Stimulated activated memory B cell treated with anti-CD40 and anti-IgM and Interleukin-4, amounts not matched to agents 10 μg/mL and 1 μg/mL and 100 μg/mL, for 72 hours (primary cell): ENCODE measurements around the gene ITIH4.

Source experiments
- ATAC-seq: fragments of 150-1000 bp; cut with Tn5 transposase; 2 replicates; pipeline ENCODE4 v1.10.0; 2021
- H3K27ac Mint-ChIP-seq: one replicate; pipeline ENCODE4 v1.8.0; 2022; ENCODE audit warnings: mild to moderate bottlenecking, mixed read lengths
- H3K27me3 Mint-ChIP-seq: one replicate; pipeline ENCODE4 v1.8.0; 2022; ENCODE audit warnings: mixed read lengths
- H3K36me3 Mint-ChIP-seq: one replicate; pipeline ENCODE4 v1.8.0; 2022; ENCODE audit warnings: mixed read lengths
- H3K4me1 Mint-ChIP-seq: one replicate; pipeline ENCODE4 v1.8.0; 2022; ENCODE audit warnings: mixed read lengths
- H3K4me3 Mint-ChIP-seq: one replicate; pipeline ENCODE4 v1.8.0; 2022; ENCODE audit warnings: mild to moderate bottlenecking, moderate library complexity, mixed read lengths
- H3K9me3 Mint-ChIP-seq: one replicate; pipeline ENCODE4 v1.8.0; 2022; ENCODE audit warnings: mixed read lengths

Gene ITIH4

DNA sequence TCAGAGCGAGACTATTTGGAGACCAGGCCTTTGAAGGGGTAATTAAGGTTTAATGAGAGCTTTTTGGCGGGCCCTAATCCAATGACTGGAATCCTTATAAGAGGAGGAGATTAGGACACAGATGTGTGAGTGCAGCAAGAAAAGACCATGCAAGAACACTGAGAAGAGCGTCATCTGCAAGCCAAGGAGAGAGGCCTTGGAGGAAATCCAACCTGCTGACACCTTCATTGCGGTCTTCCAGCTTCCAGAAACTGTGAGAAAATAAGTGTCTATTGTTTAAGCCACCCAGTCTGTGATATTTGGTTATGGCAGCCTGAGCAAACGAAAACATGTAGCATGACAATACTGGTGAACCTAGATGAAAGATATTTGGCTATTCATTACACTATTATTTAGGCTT is 27.4 kb upstream of the ITIH4 start:
- Mint-ChIP-seq H3K4me1 (peaks cover 12% of the 10 kb centered on the region), H3K36me3 (peaks cover 37% of the 10 kb centered on the region), H3K4me3 (no peak overlapping the region), H3K27me3 (no peaks in the 10 kb centered on the region), H3K27ac (no peak overlapping the region), H3K9me3 (peaks cover 3% of the 10 kb centered on the region)
- no peak for ATAC-seq

DNA sequence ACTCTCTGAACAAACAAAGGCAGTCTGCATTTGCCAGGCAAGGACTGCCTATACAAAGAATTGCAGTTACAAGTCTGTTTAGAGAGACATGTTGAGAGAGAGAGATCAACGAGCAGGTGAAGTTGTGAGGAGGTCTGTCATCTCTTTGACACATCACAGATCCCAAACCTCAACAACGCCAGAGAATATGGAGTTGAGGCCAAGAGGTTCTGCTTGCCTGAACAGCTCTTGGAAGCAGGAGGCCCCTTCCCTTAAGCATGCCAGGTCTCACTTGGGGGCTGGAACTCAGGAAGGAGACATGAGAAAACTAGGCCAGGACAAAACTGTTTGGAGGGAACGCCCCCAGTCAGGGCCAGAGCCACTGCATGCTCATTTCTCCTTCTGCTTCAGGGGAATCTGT is 26.7 kb upstream of the ITIH4 start:
- no peak for ATAC-seq
- Mint-ChIP-seq H3K27me3 (no peaks in the 10 kb centered on the region), H3K36me3 (peaks cover 32% of the 10 kb centered on the region), H3K9me3 (no peaks in the 10 kb centered on the region), H3K27ac (no peak overlapping the region), H3K4me3 (no peak overlapping the region), H3K4me1 (peaks cover 10% of the 10 kb centered on the region)

DNA sequence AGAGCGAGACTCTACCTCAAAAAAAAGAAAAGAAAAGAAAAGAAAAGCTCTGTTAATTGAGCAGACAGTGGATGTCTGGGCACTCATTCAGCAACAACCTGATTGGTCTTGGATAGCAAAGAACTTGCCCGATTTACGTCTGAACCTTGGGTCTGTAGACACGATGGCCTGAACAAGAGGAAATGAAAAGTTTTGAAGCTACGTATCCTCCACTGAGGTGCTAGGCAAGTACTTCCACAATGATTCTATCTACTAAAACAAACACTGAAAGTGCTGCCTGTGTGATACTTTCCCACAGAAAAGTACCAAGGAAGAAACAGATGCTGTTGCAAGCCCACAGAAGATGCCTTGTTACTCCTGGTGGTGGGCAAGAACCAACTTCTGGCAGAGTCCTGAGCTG is 26.2 kb upstream of the ITIH4 start:
- H3K27me3 Mint-ChIP-seq = no peaks in the 10 kb centered on the region
- H3K27ac Mint-ChIP-seq = no peak overlapping the region
- no peaks in the 10 kb centered on the region for H3K9me3 Mint-ChIP-seq
- no peak overlapping the region for H3K4me3 Mint-ChIP-seq
- ATAC-seq = no peak
- peaks cover 32% of the 10 kb centered on the region for H3K36me3 Mint-ChIP-seq
- H3K4me1 Mint-ChIP-seq = peaks cover 6% of the 10 kb centered on the region

DNA sequence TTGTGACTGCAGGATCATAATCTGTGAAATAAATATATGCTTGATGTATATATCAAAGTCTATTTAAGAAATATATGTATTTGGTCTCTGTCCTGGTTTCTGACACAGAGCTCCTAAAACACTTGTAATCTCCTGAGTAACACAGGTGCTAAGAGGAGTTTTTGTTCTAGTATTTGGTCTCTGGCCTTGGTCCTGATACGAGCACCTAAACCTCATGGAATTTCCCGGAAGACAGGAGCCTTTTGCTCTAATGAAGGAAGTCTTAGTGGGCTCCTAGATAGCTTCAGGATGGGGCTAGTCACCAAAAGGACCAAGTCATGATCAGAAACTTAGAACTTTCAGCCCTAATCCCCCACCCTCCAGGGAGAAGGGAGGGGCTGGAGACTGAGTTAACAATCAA is 23.5 kb upstream of the ITIH4 start:
- no peaks in the 10 kb centered on the region for H3K27me3 Mint-ChIP-seq
- H3K9me3 Mint-ChIP-seq = no peaks in the 10 kb centered on the region
- H3K27ac Mint-ChIP-seq = no peak overlapping the region
- peaks cover 33% of the 10 kb centered on the region for H3K36me3 Mint-ChIP-seq
- no peaks in the 10 kb centered on the region for H3K4me1 Mint-ChIP-seq
- ATAC-seq = no peak
- no peak overlapping the region for H3K4me3 Mint-ChIP-seq

DNA sequence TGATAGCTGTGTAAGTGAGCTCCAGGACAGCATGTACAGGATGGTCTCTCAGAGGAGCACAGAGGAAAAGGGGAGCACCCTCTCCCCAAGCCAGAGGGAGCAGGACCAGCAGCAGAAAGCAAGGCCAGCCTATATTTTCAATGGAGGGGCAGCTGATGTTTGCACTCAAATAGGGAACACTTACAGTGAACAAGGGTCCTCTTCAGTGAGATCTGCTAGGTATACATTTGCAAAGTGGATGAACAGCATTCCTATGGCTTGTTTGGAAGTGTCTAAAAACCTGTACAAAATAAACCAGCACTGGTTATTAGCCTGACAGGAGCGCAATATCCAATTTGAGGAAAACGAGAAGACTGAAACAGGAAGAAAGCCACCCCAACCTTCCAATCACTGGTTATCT is 21.9 kb upstream of the ITIH4 start:
- Mint-ChIP-seq H3K27ac (no peak overlapping the region), H3K9me3 (no peaks in the 10 kb centered on the region), H3K27me3 (no peaks in the 10 kb centered on the region), H3K4me1 (no peaks in the 10 kb centered on the region), H3K36me3 (peaks cover 43% of the 10 kb centered on the region), H3K4me3 (no peak overlapping the region)
- ATAC-seq = no peak

DNA sequence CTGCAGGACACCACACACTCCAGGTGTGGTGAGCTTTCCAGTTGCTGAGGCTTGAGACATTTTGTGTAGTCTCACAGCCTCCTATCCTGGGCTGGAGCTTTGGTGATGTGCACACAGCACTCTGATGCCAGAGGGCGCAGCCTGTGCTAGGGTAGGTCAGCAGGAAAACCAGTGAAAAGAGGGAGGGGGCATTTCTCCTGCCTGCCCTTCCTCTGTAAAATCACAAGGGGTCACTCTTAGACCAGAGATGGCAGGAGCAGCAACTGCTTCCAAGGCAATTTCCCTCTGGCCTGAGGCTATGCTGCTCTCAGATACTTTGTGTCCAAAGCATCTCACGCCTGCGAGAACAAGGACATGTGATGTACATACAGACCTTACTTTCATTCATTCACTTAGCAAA is 20.9 kb upstream of the ITIH4 start:
- Mint-ChIP-seq H3K36me3 (peaks cover 46% of the 10 kb centered on the region), H3K9me3 (no peaks in the 10 kb centered on the region), H3K27me3 (no peaks in the 10 kb centered on the region), H3K4me3 (no peak overlapping the region), H3K27ac (no peak overlapping the region), H3K4me1 (no peaks in the 10 kb centered on the region)
- ATAC-seq = peak; percentile 57

DNA sequence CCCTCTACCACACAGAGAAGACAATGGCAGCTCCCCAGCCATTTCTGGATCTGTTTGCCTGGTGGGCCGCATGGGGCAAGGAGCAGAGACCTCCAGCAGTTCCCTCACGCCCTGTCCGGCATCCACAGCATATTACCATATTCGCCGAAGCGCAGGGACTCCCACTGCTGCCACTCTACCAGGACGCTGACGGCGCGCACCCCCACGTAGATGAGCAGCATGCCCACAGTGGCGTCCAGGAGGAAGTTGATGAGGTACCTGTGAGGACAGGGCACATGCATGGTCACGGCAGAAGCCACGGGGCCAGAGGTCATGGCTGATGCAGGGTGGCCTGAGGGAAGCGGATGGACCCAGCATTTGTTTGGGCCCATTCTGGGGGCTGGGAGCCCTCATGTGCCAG is 19.2 kb upstream of the ITIH4 start:
- Mint-ChIP-seq H3K9me3 (no peaks in the 10 kb centered on the region), H3K27me3 (no peaks in the 10 kb centered on the region), H3K4me1 (no peaks in the 10 kb centered on the region), H3K36me3 (peaks cover 40% of the 10 kb centered on the region), H3K27ac (no peak overlapping the region), H3K4me3 (no peak overlapping the region)
- ATAC-seq = no peak

DNA sequence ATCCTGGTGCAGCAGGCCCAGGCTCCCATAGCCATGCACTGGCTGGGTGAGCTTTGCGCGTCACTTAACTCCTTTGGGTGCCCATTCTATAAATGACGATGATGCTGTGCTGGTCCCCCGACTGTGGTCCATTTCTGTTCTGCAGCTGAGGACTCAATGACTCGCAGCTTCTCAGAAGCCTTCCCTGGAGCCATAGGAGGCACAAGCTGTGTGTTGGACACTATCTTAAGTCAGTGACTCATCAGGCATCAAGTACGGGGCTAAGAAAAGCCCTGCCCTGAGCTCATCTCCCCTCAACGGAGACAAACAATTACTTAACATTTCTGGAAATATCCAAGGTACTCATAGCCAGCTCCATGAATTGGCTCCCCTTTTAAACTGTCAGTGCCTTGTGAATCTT is 18.1 kb upstream of the ITIH4 start:
- Mint-ChIP-seq H3K9me3 (no peaks in the 10 kb centered on the region), H3K36me3 (peaks cover 43% of the 10 kb centered on the region), H3K4me3 (no peak overlapping the region), H3K27ac (no peak overlapping the region), H3K27me3 (no peaks in the 10 kb centered on the region), H3K4me1 (no peaks in the 10 kb centered on the region)
- ATAC-seq = no peak

DNA sequence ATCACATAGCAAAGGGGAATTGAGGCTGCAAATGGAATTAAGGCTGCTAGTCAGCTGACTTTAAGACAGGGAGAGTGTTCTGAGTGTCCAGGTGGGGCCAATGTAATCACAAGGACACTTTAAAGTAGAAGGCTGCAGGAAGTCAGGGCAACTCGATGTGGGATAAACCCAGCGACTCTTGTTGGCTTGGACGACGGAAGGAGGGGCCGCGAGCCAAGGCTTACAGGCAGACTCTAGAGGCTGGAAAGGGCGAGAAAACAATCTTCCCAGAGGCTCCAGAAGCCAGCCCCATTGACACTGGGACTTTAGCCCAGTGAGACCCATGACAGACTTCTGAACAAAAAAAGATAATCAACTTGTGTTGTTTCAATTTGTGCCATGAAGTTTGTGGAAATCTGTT is 17.3 kb upstream of the ITIH4 start:
- Mint-ChIP-seq H3K27ac (no peak overlapping the region), H3K4me3 (no peak overlapping the region), H3K36me3 (peaks cover 38% of the 10 kb centered on the region), H3K9me3 (no peaks in the 10 kb centered on the region), H3K4me1 (no peaks in the 10 kb centered on the region), H3K27me3 (no peaks in the 10 kb centered on the region)
- no peak for ATAC-seq

DNA sequence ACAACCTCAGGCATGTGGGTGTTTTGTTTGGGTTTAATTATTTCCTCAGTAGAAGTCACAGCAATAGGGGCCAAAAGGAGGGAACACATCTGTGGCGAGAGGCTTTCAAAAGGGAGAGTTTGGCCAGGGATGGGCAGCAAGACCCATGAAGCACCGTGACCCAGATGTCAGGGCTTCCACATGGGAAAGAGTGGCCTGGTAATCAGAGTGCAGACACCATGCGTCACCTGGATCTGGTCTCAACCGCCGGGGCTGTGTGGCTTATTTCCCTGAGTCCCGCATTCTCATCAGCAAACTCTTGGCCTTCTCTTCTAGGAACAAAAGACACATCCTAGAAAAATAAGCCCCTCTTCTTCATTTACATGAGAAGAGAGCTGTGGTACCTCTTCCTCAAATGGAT is 16.8 kb upstream of the ITIH4 start:
- Mint-ChIP-seq H3K27ac (no peak overlapping the region), H3K9me3 (no peaks in the 10 kb centered on the region), H3K4me3 (no peak overlapping the region), H3K27me3 (no peaks in the 10 kb centered on the region), H3K4me1 (no peaks in the 10 kb centered on the region), H3K36me3 (peaks cover 41% of the 10 kb centered on the region)
- no peak for ATAC-seq

DNA sequence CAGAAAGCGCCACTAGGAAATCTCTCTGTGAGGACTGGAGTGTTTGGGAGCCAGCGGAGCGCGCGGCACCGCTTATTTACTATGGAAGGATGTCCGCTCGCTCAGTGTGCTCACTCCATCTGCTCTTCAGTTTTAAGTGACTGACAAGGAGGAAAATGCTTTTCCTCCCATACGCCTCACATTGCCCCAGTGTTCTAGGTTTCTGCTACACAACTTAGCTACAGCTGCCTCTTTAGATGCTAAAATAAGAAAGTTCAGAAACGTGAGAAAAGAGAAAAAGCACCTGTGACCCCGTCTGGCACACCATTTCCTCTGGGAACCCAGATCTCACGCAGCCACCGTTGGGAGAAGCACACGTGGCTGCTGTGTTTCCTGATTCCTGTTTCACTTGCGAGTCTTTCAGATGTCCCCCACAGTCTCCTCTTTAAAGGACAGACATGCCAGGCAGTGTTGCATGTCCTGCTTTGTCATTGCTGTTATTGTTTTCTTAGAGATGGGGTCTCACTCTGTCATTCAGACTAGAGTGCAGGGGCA is 16.0 kb upstream of the ITIH4 start:
- Mint-ChIP-seq H3K4me3 (no peak overlapping the region), H3K4me1 (peaks cover 3% of the 10 kb centered on the region), H3K27ac (no peak overlapping the region), H3K36me3 (peaks cover 41% of the 10 kb centered on the region), H3K9me3 (no peaks in the 10 kb centered on the region), H3K27me3 (no peaks in the 10 kb centered on the region)
- ATAC-seq = no peak

DNA sequence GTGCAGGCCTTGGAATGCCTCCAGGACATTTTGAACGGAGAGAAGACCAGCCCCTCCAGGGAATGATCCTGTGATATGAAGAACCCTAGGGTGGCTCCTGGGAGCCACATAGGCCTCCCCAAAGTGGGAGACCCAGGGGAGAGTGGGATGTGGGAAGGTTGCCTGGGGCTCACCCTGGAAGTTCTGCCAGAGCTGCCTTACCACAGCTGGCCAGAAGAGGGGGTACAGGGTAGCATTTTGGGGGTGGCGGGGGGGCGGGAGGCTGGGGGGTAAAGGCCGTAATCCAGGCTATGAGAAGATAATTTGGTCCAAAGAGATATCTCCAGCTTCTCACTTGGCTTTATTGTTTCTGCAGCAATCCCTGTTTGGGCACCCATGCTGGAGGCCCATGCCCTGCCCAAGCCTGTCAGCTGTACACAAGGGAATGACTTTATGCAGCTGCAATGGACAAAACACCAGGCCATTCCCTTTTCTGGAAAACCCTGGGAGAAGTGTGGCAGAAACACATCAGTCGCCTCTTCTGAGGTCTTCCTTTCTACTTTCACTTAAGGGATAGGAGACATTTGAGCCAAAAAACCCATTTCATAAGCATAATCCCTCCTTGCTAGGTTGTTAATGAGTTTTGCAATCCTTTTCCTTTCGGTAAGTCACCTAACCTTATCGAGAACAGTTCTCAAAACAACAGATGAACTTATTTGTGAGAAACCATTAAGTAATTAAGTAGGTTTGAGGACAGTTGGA is 15.4 kb upstream of the ITIH4 start:
- Mint-ChIP-seq H3K27me3 (no peaks in the 10 kb centered on the region), H3K4me3 (no peak overlapping the region), H3K27ac (no peak overlapping the region), H3K9me3 (no peaks in the 10 kb centered on the region), H3K36me3 (peaks cover 47% of the 10 kb centered on the region), H3K4me1 (peaks cover 6% of the 10 kb centered on the region)
- ATAC-seq = no peak

DNA sequence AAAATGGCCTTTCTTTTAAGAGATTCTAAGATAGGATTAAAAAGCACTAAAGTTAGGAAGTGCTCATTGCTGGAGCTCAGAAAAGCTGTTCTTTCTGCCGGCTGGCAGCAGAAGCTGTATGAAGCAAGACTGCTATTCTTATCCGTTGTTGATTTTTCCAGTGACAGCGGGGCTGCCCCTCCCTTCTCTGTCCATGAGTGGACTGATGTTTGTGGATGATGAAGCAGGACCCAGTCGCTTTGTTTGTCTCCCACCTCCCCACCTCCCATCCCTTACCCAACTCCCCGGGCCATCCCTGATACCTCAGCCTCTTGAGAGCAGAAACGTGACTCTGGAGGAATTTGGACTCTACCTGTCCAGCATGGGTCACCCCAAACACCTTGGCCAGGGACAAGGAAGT is 14.7 kb upstream of the ITIH4 start:
- Mint-ChIP-seq H3K4me1 (peaks cover 6% of the 10 kb centered on the region), H3K4me3 (no peak overlapping the region), H3K27ac (no peak overlapping the region), H3K27me3 (no peaks in the 10 kb centered on the region), H3K9me3 (no peaks in the 10 kb centered on the region), H3K36me3 (peaks cover 51% of the 10 kb centered on the region)
- no peak for ATAC-seq

DNA sequence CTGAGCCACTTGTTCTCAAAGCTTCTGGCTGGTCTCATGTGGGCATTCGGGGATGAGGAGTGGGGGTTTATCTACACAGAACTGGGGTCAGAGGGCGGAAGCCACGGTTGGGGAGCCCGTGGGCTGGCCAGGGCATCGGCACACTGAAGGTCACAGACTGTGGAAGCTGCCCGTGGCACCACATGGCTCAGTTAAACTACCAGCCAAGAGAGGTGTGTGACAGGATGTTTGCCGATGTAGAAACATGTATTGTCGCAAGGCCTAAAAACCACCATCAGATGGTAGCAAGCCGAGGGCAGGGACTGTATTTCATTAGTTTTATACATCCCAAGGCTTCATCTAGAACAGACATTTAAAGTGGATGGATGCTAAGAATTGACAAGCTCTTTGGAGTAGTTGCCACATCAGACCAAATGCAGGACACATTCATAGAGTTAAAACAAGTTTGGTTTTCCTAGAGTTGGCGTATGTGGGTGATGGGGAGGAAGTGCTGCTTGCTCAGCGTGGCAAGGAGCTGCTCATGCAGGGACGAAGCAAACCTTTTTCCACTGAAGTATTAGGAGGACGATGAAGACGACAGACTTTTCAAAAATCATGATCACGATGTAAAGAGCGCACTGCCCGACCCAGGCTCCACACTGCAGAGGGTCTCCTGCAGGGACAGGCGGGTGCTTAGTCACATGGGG is 14.0 kb upstream of the ITIH4 start:
- H3K4me1 Mint-ChIP-seq = peaks cover 6% of the 10 kb centered on the region
- H3K4me3 Mint-ChIP-seq = no peak overlapping the region
- no peaks in the 10 kb centered on the region for H3K9me3 Mint-ChIP-seq
- no peak for ATAC-seq
- no peaks in the 10 kb centered on the region for H3K27me3 Mint-ChIP-seq
- H3K27ac Mint-ChIP-seq = no peak overlapping the region
- peaks cover 49% of the 10 kb centered on the region for H3K36me3 Mint-ChIP-seq

DNA sequence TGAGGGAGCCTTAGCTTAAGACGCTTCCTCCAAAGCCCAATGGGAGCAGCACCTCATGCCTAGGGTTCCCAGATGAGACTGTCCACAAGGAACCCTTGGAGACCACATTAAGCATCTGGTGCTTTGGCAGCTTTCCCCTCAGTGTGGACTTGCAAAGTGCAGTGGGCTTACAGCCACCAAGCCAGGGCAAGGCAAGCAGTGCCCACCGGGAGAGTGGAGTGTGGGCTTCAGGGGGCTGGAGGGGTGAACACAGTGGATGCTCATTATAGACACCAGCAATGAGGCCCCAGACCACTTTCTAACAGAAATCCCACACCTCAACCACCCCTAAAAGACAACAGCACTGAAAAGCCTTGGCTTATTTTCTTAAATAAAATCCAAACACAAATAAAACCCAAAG is 13.4 kb upstream of the ITIH4 start:
- Mint-ChIP-seq H3K4me3 (no peak overlapping the region), H3K4me1 (peaks cover 6% of the 10 kb centered on the region), H3K9me3 (no peaks in the 10 kb centered on the region), H3K36me3 (peaks cover 43% of the 10 kb centered on the region), H3K27ac (no peak overlapping the region), H3K27me3 (no peaks in the 10 kb centered on the region)
- ATAC-seq = no peak
